A549 treated with RU486 at 1 μM for 4 hours (cell line): ENCODE data around the gene KCNF1. TPM values are rescaled to one million over a fixed set of nuclear protein-coding genes. Genes with fewer than 3 reads are reported as not detected.

Source experiments
- total RNA-seq: library from RNA; stranded (reverse); fragments of 200-300 nt; extraction: Qiagen RNA extraction; gene quantifications from 5 replicates; pipeline ENCODE4 v1.2.3, GENCODE V29; 2022; ENCODE audit warnings: low read depth

KCNF1 gene
- total RNA-seq: 24.5 to 43.7 TPM (median 39.9 TPM) in 5 replicates

GRCh38 chr2:10911291-10912075, at the start of gene KCNF1:
Gene KCNF1 (plus strand): TSS chr2:10911934. CDS start chr2:10912427, 493 bp downstream.

Other genes starting within 250 kb of the KCNF1 start
- gene NOL10, start 222.0 kb upstream of the KCNF1 start, total RNA-seq: 41.4 to 55.9 TPM (median 44.6 TPM) in 5 replicates
- gene ATP6V1C2, start 190.3 kb upstream of the KCNF1 start, total RNA-seq: 0.06 to 0.30 TPM (median 0.14 TPM) in 5 replicates
- gene PDIA6, start 99.1 kb upstream of the KCNF1 start, total RNA-seq: 301 to 383 TPM (median 355 TPM) in 5 replicates
- gene SLC66A3, start 243.5 kb downstream of the KCNF1 start, total RNA-seq: 29.0 to 43.0 TPM (median 37.1 TPM) in 5 replicates